CD4-positive, CD25-positive, alpha-beta regulatory T cell (primary cell): ENCODE data around the gene SRBD1. TPM values are rescaled to one million over a fixed set of nuclear protein-coding genes. Genes with fewer than 3 reads are reported as not detected.

Experiments used
- ATAC-seq, 2 donors: fragments of 150-1000 bp; cut with Tn5 transposase; one replicate each; pipeline ENCODE4 v1.10.0; 2021; ENCODE audit warnings: low read depth in 2 of 2, moderate number of reproducible peaks in 2 of 2, moderate library complexity in 1 of 2
- DNase-seq, 3 donors: peaks; one replicate each; pipeline versions ENCODE4 v3.0.0 to v3.0.0-alpha.2; 2012 to 2022; ENCODE audit warnings: mixed read lengths in 1 of 3
- H3K27ac ChIP-seq: one replicate; pipeline ENCODE4 v1.7.0; 2013; ENCODE audit warnings: mild to moderate bottlenecking, low read length; ENCODE audit not compliant: insufficient read depth, poor library complexity, severe bottlenecking
- H3K27me3 ChIP-seq: one replicate; pipeline ENCODE4 v1.7.0; 2013; ENCODE audit warnings: low read length; ENCODE audit not compliant: control insufficient read depth, insufficient read depth
- H3K36me3 ChIP-seq: one replicate; pipeline ENCODE4 v1.7.0; 2013; ENCODE audit warnings: mild to moderate bottlenecking, low read length, moderate library complexity; ENCODE audit not compliant: control insufficient read depth, insufficient read depth
- H3K4me1 ChIP-seq: 2 replicates; pipeline ENCODE4 v1.7.0; 2013; ENCODE audit warnings: mild to moderate bottlenecking, low read length; ENCODE audit not compliant: insufficient read depth, control insufficient read depth, poor library complexity, severe bottlenecking
- H3K4me3 ChIP-seq: one replicate; pipeline ENCODE4 v1.7.0; 2013; ENCODE audit warnings: low read depth, mild to moderate bottlenecking, low read length, moderate library complexity
- H3K9me3 ChIP-seq, 2 experiments: 1 replicate in 1 of 2; 2 replicates in 1 of 2; pipeline ENCODE4 v1.7.0; 2013; ENCODE audit warnings: low read length in 2 of 2, mild to moderate bottlenecking in 1 of 2, moderate library complexity in 1 of 2; ENCODE audit not compliant: control insufficient read depth in 2 of 2
- H3K27ac Mint-ChIP-seq, 3 donors: one replicate each; pipeline ENCODE4 v1.8.0; 2020 to 2022; ENCODE audit warnings: mild to moderate bottlenecking in 3 of 3, mixed read lengths in 3 of 3, moderate library complexity in 2 of 3
- H3K27me3 Mint-ChIP-seq: one replicate; pipeline ENCODE4 v1.8.0; 2022; ENCODE audit warnings: mild to moderate bottlenecking, mixed read lengths
- H3K36me3 Mint-ChIP-seq: one replicate; pipeline ENCODE4 v1.8.0; 2020; ENCODE audit warnings: mixed read lengths
- H3K4me1 Mint-ChIP-seq, 4 donors: one replicate each; pipeline ENCODE4 v1.8.0; 2020 to 2022; ENCODE audit warnings: mixed read lengths in 4 of 4, mild to moderate bottlenecking in 1 of 4
- H3K4me3 Mint-ChIP-seq, 4 donors: one replicate each; pipeline ENCODE4 v1.8.0; 2020 to 2022; ENCODE audit warnings: mild to moderate bottlenecking in 4 of 4, mixed read lengths in 4 of 4, moderate library complexity in 3 of 4
- H3K9me3 Mint-ChIP-seq, 7 donors: one replicate each; pipeline ENCODE4 v1.8.0; 2020 to 2022; ENCODE audit warnings: mixed read lengths in 7 of 7, mild to moderate bottlenecking in 3 of 7, moderate library complexity in 2 of 7
- polyA plus RNA-seq, 4 donors: library from polyadenylated mRNA; unstranded; fragments of 300-500 nt; fragmentation: Illumina TruSeq; gene quantifications; one replicate each; pipeline ENCODE4 v1.2.3, GENCODE V29; 2021
- total RNA-seq: library from RNA; stranded (reverse); gene quantifications from one replicate; pipeline ENCODE4 v1.2.3, GENCODE V29; 2022

SRBD1 gene
- total and polyA plus RNA-seq, 5 donors from 2014 or later, result 7.4 to 18.2 (median 9.4) TPM

- Mint-ChIP-seq H3K27ac (peak overlapping the region in 1 of 3 donors; percentile 27), H3K4me3 (no peak overlapping the region), H3K27me3 (no peaks in the 10 kb centered on the region)
Measured at GRCh38 chr2:45443012-45443411, 168.1 kb downstream of the SRBD1 start.

GRCh38 chr2:45442026-45442425, 169.0 kb downstream of the SRBD1 start:
- peaks cover 0 to 11% (median 0%) of the 10 kb centered on the region in 7 donors for H3K9me3 Mint-ChIP-seq
- Histone ChIP-seq H3K27me3 (no peaks in the 10 kb centered on the region), H3K36me3 (no peaks in the 10 kb centered on the region), H3K4me3 (no peak overlapping the region), H3K27ac (no peak overlapping the region), H3K9me3 (no peaks in the 10 kb centered on the region), H3K4me1 (no peaks in the 10 kb centered on the region)
- H3K4me3 Mint-ChIP-seq, result no peak overlapping the region
- H3K27ac Mint-ChIP-seq, result no peak overlapping the region
- peaks cover 4% of the 10 kb centered on the region for H3K27me3 Mint-ChIP-seq
- ATAC-seq (no peak), DNase-seq (no peak)
- peaks cover 20% of the 10 kb centered on the region for H3K36me3 Mint-ChIP-seq
- peaks cover 7 to 35% (median 13%) of the 10 kb centered on the region in 4 donors for H3K4me1 Mint-ChIP-seq

More at GRCh38 chr2:45443012-45443411, 168.1 kb downstream of the SRBD1 start:
- Histone ChIP-seq H3K4me3 (no peak overlapping the region), H3K27ac (no peak overlapping the region), H3K4me1 (no peaks in the 10 kb centered on the region), H3K9me3 (no peaks in the 10 kb centered on the region), H3K36me3 (no peaks in the 10 kb centered on the region), H3K27me3 (no peaks in the 10 kb centered on the region)
- Mint-ChIP-seq H3K4me1 (peaks cover 7 to 31% (median 10%) of the 10 kb centered on the region in 4 donors), H3K36me3 (peaks cover 12% of the 10 kb centered on the region), H3K9me3 (peaks cover 0 to 2% (median 0%) of the 10 kb centered on the region in 7 donors)
- no peak for ATAC-seq
- DNase-seq, result no peak

GRCh38 chr2:45441571-45441970, 169.5 kb downstream of the SRBD1 start:
- Mint-ChIP-seq H3K27me3 (peaks cover 5% of the 10 kb centered on the region), H3K4me3 (no peak overlapping the region), H3K27ac (no peak overlapping the region), H3K36me3 (peaks cover 20% of the 10 kb centered on the region), H3K9me3 (peaks cover 0 to 12% (median 0%) of the 10 kb centered on the region in 7 donors), H3K4me1 (peaks cover 7 to 37% (median 13%) of the 10 kb centered on the region in 4 donors)
- no peak overlapping the region for H3K27ac ChIP-seq
- ATAC-seq (no peak), DNase-seq (no peak)
- H3K4me3 ChIP-seq, result no peak overlapping the region
- H3K9me3 ChIP-seq, result no peaks in the 10 kb centered on the region
- H3K4me1 ChIP-seq, result no peaks in the 10 kb centered on the region
- H3K36me3 ChIP-seq, result no peaks in the 10 kb centered on the region
- H3K27me3 ChIP-seq, result no peaks in the 10 kb centered on the region

- Mint-ChIP-seq H3K27ac (no peak overlapping the region), H3K9me3 (peaks cover 0 to 12% (median 0%) of the 10 kb centered on the region in 7 donors), H3K36me3 (peaks cover 33% of the 10 kb centered on the region), H3K4me3 (no peak overlapping the region), H3K4me1 (peaks cover 8 to 33% (median 15%) of the 10 kb centered on the region in 4 donors), H3K27me3 (peaks cover 5% of the 10 kb centered on the region)
- H3K9me3 ChIP-seq, result no peaks in the 10 kb centered on the region
- DNase-seq, result no peak
- H3K36me3 ChIP-seq, result no peaks in the 10 kb centered on the region
- no peak overlapping the region for H3K4me3 ChIP-seq
- H3K4me1 ChIP-seq, result no peaks in the 10 kb centered on the region
- no peak for ATAC-seq
- no peak overlapping the region for H3K27ac ChIP-seq
- H3K27me3 ChIP-seq, result no peaks in the 10 kb centered on the region
Measured at GRCh38 chr2:45439788-45440773, 171.0 kb downstream of the SRBD1 start.

DNA sequence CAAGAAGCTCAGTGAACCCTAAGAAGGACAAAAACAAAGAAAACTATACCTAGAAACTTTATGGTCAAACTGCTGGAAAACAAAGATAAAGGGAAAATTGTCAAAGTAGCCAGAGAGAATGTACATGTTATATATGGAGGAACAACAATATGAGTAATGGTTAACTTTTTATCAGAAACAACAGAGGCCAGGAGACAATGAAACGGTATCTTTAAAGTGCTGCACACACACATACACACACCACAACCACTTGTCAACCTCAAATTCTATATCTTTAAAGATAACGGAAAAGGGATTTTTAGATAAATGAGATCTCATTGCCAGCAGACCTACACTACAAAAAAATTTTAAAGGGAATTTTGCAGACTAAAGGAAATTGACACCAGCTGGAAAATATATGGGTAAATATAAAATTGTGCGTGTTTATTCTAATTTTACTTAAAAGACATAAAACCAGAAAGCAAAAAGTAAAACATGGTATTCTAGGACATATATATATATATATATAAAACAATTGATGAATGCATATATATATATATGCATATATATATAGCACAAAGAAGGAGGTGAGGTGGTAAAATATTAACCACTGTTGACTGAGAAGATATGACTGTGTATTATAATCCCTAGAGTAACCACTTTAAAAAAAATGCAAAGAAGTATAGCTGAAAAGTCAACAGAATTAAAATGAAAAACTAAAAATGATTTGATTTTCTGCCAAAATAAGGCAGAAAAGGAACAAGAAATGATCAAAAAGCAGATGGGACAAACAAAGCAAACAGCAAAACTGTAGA, 172.0 kb downstream of the SRBD1 start:
- ATAC-seq, result no peak
- Histone ChIP-seq H3K4me3 (no peak overlapping the region), H3K27ac (no peak overlapping the region), H3K4me1 (no peaks in the 10 kb centered on the region), H3K36me3 (no peaks in the 10 kb centered on the region), H3K9me3 (no peaks in the 10 kb centered on the region), H3K27me3 (no peaks in the 10 kb centered on the region)
- DNase-seq, result no peak
- Mint-ChIP-seq H3K4me1 (peaks cover 8 to 33% (median 15%) of the 10 kb centered on the region in 4 donors), H3K9me3 (peaks cover 0 to 12% (median 1%) of the 10 kb centered on the region in 7 donors), H3K27ac (no peak overlapping the region), H3K4me3 (no peak overlapping the region), H3K36me3 (peaks cover 36% of the 10 kb centered on the region), H3K27me3 (peaks cover 5% of the 10 kb centered on the region)

DNA sequence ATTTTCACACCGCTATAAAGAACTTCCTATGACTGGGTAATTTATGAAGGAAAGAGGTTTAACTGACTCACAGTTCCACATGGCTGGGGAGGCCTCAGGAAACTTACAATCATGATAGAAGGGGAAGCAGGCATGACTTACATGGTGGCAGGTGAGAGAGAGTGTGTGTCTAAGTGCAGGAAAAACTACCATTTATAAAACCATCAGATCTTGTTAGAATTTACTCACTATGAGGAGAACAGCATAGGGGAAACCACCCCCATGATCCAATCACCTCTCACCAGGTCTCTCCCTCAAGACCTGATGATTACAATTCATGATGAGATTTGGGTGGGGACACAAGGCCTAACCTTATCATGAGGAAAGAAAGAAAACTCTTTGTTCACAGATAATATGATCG, 174.6 kb downstream of the SRBD1 start:
- H3K27ac ChIP-seq, result no peak overlapping the region
- Mint-ChIP-seq H3K36me3 (peaks cover 32% of the 10 kb centered on the region), H3K27me3 (peaks cover 5% of the 10 kb centered on the region), H3K4me1 (peaks cover 0 to 19% (median 10%) of the 10 kb centered on the region in 4 donors), H3K27ac (peak overlapping the region in 2 of 3 donors; percentile 1 to 31), H3K9me3 (peaks cover 0 to 12% (median 2%) of the 10 kb centered on the region in 7 donors), H3K4me3 (no peak overlapping the region)
- H3K36me3 ChIP-seq, result peaks cover 2% of the 10 kb centered on the region
- H3K4me1 ChIP-seq, result no peaks in the 10 kb centered on the region
- no peaks in the 10 kb centered on the region for H3K9me3 ChIP-seq
- H3K4me3 ChIP-seq, result no peak overlapping the region
- no peaks in the 10 kb centered on the region for H3K27me3 ChIP-seq
- ATAC-seq (no peak), DNase-seq (no peak)

DNA sequence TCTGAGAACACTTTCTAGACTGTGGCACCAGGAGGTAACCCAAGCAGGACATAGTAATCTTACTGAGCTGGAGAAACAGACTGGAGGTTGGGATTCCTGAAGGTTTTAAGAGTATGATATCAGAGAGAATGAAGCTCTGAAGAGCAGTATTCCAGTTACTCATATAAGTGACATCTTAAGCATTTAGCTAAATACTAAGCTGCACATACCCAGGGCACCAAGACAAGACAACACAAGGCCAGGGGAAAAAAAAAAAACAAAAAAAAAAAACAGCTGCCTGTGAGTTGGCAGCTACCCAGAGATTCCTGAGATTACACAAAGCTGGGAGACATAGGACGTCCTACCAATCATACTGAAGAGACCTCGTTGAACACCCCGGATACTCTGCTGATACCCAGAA, 175.8 kb downstream of the SRBD1 start:
- H3K4me1 Mint-ChIP-seq, result peaks cover 0 to 19% (median 7%) of the 10 kb centered on the region in 4 donors
- H3K27me3 Mint-ChIP-seq, result peaks cover 5% of the 10 kb centered on the region
- no peaks in the 10 kb centered on the region for H3K27me3 ChIP-seq
- no peak overlapping the region for H3K27ac Mint-ChIP-seq
- no peak overlapping the region for H3K4me3 ChIP-seq
- H3K27ac ChIP-seq, result no peak overlapping the region
- no peak for DNase-seq
- H3K9me3 ChIP-seq, result no peaks in the 10 kb centered on the region
- peaks cover 2% of the 10 kb centered on the region for H3K36me3 ChIP-seq
- H3K36me3 Mint-ChIP-seq, result peaks cover 43% of the 10 kb centered on the region
- H3K4me3 Mint-ChIP-seq, result no peak overlapping the region
- H3K4me1 ChIP-seq, result no peaks in the 10 kb centered on the region
- H3K9me3 Mint-ChIP-seq, result peaks cover 0 to 12% (median 3%) of the 10 kb centered on the region in 7 donors
- no peak for ATAC-seq
